HTR-8/SVneo (cell line): Measurements from ENCODE around the gene ULK1.

Source experiments
- DNase-seq: peaks from one replicate; pipeline ENCODE4 v3.0.0; 2011; ENCODE audit warnings: low spot score, mixed read lengths; ENCODE audit not compliant: insufficient read length
- FAIRE-seq: peaks from 2 replicates; lab custom pipeline; 2011; peaks lifted over from hg19 to GRCh38; lab: Jason Lieb, UNC

Gene ULK1

GRCh38 chr12:131905081-131905629, 10.7 kb downstream of the ULK1 start:
- no peak for DNase-seq
- FAIRE-seq: no peak

- FAIRE-seq: no peak
- no peak for DNase-seq
Observed at GRCh38 chr12:131905630-131906091, 11.2 kb downstream of the ULK1 start.

DNA sequence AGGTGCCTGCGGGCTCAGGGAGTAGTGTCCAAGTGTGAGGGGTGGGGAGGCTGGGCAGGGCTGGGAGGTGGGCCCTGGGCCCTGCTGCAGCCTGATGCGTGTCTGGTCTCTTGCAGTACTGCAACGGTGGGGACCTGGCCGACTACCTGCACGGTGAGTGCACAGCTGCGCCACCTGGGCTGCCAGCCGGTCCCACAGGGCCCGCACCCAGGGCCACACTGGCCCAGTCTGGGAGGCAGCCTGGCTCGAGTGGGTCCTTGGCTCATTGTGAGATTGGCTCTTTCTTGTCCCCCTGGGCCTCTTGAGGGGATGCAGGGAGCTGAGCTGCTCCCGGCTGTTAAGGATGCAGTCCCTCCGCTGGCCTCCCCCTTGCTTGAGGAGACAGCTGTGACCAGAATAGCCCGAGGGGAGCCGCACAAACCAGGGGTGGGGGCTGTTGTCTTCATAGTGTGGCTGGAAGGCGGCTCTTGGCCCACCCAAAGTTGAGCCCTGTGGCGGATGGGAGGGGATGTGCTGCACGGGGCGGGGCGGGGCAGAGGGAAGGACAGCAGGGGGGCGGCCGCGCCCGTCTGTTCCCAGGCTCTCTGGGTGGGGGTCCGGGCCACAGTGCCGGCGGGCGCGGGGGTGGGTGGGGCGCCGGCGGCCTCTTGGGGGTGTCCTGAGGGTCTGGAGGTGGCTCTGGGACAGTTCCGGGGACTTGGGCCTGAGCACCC, 13.1 kb downstream of the ULK1 start:
- FAIRE-seq (no peak), DNase-seq (no peak)

DNA sequence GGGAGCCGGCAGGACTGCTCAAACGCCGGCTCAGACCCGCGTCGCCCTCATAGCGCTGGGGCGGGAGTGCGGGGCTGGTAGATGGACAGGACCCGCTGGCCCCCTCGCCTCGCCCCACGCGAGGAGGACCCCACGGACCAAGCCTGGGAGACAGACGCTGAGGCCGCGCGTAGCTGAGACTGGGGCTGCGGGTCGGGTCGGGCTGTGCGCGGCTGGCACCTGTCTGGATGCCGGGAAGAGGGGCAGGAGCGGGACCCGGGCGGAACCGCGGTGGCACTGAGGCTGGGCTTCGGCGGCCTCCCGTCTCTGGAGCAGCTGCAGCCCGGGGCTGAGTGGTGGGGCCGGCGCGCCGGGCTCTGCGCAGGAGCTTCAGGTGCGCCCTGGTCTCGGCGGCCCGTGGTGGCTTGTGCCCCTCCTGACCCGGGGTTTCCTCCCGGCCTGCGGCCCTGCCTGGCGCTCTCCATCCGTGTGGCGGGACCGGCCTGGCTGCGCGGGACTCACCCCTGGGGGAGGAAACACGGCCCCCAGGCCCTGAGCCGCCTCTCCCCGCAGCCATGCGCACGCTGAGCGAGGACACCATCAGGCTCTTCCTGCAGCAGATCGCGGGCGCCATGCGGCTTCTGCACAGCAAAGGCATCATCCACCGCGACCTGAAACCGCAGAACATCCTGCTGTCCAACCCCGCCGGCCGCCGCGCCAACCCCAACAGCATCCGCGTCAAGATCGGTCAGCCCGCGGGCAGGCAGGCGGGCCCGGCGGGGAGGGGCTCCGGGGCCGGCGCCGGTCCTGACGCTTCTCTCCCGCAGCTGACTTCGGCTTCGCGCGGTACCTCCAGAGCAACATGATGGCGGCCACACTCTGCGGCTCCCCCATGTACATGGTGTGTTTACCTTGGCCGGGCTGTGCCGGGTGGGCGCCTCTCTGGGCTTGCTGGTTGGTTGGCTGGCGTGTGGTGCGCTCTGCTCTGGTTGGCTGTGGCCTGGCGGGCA, 14.0 kb downstream of the ULK1 start:
- no peak for FAIRE-seq
- no peak for DNase-seq

- DNase-seq (no peak), FAIRE-seq (no peak)
Observed at GRCh38 chr12:131909081-131909751, 14.8 kb downstream of the ULK1 start.

GRCh38 chr12:131909752-131910219, 15.4 kb downstream of the ULK1 start:
- FAIRE-seq (no peak), DNase-seq (no peak)

DNA sequence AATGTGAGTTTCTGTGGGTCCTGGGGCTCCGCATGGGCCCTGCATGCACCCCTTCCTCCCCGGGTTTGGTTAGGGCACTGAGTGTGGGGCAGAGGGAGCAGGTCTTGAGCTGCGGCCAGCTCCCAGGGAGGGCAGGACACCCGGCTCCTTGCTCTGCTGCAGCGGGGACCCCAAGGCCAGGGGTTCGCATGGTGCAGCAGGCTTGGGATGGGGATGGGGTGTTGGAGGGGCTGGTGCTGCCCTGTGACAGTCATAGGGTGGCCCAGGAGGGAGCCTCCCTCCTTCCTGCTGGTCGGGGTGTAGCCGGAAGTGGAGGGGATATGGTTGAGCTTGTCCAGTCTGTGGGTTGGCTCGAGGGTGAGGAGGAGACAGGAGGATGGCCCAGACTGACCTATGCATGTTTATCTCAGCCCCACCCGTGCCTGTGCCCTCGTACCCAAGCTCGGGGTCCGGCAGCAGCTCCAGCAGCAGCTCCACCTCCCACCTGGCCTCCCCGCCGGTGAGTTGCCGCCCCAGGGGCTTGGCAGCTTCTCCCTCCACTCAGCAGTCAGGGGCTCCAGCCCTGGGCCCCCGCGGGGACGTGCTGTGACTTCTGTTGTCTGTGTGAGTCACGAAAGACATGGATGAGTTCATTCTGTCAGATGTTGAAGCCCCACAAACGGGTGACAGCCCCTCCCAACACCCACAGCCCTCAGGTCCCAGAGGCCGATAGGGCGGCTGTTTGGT, 16.0 kb downstream of the ULK1 start:
- DNase-seq (no peak), FAIRE-seq (no peak)

DNA sequence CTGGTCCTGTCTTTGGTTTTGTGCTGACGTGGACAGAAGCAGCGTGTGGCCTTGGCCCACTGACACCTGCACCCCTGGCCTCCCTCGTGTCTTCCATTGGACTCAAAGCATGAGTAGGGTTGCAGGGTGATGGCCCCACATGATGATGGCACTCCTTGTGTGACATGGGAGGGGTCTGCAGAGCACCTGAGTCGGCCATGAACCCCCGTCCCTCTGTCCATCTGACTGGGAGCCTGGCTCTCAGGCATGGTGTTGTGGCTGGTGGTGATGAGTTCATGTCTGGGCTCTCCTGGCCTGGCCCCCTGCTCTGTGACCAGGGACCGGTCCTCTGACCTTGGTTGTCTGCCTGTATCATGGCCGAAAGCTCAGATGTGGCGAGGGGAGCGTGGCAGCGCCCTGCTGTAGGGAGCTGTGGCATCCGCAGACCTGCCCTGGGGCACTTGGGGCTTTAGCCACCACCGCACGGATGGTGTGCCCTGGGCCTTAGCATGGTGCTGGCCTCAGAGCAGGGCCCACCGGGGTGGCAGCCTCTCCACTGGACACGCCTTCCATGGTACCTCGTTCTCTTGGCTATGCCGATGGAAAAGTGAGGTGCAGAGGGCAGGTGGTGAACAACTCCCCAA, 16.7 kb downstream of the ULK1 start:
- FAIRE-seq (no peak), DNase-seq (no peak)

- FAIRE-seq: no peak
- no peak for DNase-seq
Observed at GRCh38 chr12:131911851-131912477, 17.5 kb downstream of the ULK1 start.

DNA sequence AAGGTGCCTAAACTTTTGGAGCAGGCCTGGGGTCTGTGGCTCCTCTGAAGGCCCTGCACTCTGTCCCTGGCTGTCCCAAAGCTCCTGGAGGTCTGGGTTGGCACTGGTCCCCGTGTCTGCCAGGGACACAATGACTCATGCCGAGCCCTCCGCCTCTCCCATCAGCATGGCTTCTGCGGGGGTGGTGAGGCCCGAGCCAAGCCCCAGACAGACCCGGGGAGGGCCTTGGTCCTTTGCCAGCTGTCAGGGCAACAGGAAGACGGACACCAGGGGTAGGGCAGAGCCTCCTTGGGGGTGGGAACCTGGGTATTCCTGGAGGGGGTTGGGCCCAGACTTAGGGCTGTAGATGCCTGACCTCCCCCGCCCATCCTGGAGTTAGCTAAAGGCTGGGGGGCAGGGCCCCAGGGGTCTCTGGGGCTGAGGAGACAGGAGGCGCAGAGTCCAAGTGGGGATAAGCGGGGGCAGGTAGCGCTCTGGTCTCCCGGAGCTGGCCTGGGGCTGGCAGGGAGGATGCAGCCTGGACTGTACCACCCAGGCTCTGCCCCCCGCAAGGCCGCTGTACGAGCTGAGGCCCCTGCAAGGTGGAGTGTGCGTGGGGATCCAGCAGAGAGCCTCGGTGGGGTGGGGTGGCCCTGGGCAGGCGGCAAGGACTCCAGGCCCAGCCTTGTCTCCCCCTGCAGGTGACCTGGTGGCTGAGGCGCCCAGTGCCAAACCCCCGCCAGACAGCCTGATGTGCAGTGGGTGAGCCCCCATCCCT, 18.3 kb downstream of the ULK1 start:
- DNase-seq (peak; percentile 90), FAIRE-seq (peak; percentile 85)

DNA sequence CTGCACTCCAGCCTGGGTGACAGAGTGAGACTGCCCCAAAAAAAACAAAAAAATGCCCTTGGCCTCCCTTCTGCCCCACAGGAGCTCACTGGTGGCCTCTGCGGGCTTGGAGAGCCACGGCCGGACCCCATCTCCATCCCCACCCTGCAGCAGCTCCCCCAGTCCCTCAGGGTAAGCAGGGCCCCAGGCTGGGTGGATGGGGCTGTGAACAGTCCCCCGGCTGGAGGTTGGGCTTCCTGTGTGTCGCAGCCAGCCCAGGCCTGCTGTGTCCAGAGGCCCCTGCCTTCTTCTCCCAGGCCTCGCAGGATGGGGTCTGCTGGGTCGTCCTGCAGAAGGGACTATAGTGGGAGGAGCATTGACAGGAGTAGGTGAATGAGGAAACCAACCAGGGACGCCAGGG, 19.2 kb downstream of the ULK1 start:
- DNase-seq (no peak), FAIRE-seq (no peak)

GRCh38 chr12:131914179-131914702, 19.8 kb downstream of the ULK1 start:
- DNase-seq: no peak
- no peak for FAIRE-seq

DNA sequence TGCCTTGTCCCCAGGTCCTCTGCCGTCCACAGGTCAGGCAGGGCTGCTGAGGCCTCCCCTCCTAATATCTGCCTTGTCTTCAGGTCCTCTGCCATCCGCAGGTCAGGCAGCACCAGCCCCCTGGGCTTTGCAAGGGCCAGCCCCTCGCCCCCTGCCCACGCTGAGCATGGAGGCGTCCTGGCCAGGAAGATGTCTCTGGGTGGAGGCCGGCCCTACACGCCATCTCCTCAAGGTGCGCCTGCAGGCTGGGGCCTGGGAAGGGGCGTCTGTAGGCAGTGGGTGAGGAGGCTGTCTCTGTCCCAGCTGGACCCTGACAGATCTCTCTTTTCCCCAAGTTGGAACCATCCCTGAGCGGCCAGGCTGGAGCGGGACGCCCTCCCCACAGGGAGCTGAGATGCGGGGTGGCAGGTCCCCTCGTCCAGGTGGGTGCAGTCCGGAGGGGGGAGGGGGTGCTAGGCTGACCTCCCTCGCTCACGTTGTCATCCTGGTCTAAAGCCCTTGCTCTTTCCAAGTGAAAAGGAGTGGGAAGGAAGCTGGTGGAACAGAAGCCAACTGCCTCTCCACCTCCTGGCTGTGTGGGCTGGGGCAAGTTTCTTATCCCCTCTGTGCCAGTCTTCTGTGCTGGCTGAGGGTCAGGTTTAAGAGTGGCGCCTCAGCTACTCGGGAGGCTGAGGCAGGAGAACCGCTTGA, 20.7 kb downstream of the ULK1 start:
- DNase-seq (no peak), FAIRE-seq (no peak)

GRCh38 chr12:131915823-131916222, 21.4 kb downstream of the ULK1 start:
- FAIRE-seq (no peak), DNase-seq (no peak)

GRCh38 chr12:131916306-131917138, 22.1 kb downstream of the ULK1 start:
- no peak for FAIRE-seq
- no peak for DNase-seq

- peak; percentile 95 for FAIRE-seq
- no peak for DNase-seq
Observed at GRCh38 chr12:131917139-131917710, 22.8 kb downstream of the ULK1 start.
